Stomach smooth muscle (tissue), 2 donors: ENCODE measurements around the gene DAPK1.
A peak's percentile ranks its signal among the peaks of the same experiment; 100 is the strongest.

Experiments
- H3K27ac ChIP-seq: one replicate; pipeline ENCODE4 v1.7.0; 2013; ENCODE audit warnings: mild to moderate bottlenecking, low read length, inconsistent platforms
- H3K27me3 ChIP-seq, 2 donors: one replicate each; pipeline ENCODE4 v1.7.0; 2013; ENCODE audit warnings: low read length in 2 of 2; ENCODE audit not compliant: insufficient read depth in 2 of 2, control insufficient read depth in 1 of 2
- H3K36me3 ChIP-seq, 2 donors: one replicate each; pipeline ENCODE4 v1.7.0; 2013; ENCODE audit warnings: low read length in 2 of 2; ENCODE audit not compliant: control insufficient read depth in 2 of 2, insufficient read depth in 2 of 2
- H3K4me1 ChIP-seq: one replicate; pipeline ENCODE4 v1.7.0; 2013; ENCODE audit warnings: low read length; ENCODE audit not compliant: control insufficient read depth, insufficient read depth
- H3K4me3 ChIP-seq, 2 donors: one replicate each; pipeline ENCODE4 v1.7.0; 2013; ENCODE audit warnings: low read length in 2 of 2
- H3K9ac ChIP-seq, 2 donors: one replicate each; pipeline ENCODE4 v1.7.0; 2013; ENCODE audit warnings: low read length in 2 of 2, mild to moderate bottlenecking in 1 of 2
- H3K9me3 ChIP-seq, 2 donors: one replicate each; pipeline ENCODE4 v1.7.0; 2013; ENCODE audit warnings: low read length in 2 of 2; ENCODE audit not compliant: control insufficient read depth in 2 of 2
- donor health status: healthy.
- donor health status: Pancreatic carcinoma.

DAPK1 gene

DNA sequence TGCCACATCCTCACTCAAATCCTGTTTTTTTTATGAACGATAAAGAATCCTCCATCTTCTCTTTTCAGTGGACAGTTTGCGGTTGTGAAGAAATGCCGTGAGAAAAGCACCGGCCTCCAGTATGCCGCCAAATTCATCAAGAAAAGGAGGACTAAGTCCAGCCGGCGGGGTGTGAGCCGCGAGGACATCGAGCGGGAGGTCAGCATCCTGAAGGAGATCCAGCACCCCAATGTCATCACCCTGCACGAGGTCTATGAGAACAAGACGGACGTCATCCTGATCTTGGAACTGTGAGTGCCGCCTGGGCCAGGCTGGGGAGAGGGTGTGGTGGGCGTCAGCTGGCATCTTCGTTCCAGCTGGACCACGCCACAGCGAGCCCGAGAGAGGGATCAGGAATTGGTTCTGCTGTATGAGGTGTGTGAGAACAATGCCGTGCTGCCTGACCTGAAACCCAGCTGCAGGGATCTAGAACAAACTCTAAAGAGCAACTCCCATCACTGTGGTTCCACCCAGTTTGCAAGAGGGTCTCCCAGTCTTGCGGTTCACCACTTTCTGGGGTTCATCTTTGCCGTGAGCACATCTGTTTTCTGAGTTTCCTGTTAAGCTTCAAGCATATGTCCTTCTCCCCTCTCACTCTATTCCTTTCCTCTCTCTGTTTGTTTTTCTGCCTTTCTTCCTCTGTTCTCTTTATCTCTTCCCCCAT lies 107.4 kb downstream of the DAPK1 start:
- no peaks in the 10 kb centered on the region for H3K27me3 ChIP-seq
- peaks cover 55% of the 10 kb centered on the region for H3K4me1 ChIP-seq
- H3K9me3 ChIP-seq: no peaks in the 10 kb centered on the region
- no peak overlapping the region for H3K9ac ChIP-seq
- H3K4me3 ChIP-seq: no peak overlapping the region
- H3K36me3 ChIP-seq: peaks cover 10 to 15% of the 10 kb centered on the region in 2 donors
- H3K27ac ChIP-seq: no peak overlapping the region

GRCh38 chr9:87605676-87606075 lies 108.0 kb downstream of the DAPK1 start:
- Histone ChIP-seq H3K36me3 (peaks cover 10 to 17% of the 10 kb centered on the region in 2 donors), H3K27me3 (no peaks in the 10 kb centered on the region), H3K4me3 (no peak overlapping the region), H3K9me3 (no peaks in the 10 kb centered on the region), H3K4me1 (peaks cover 55% of the 10 kb centered on the region), H3K27ac (no peak overlapping the region), H3K9ac (no peak overlapping the region)

GRCh38 chr9:87606841-87607521 lies 109.3 kb downstream of the DAPK1 start:
- Histone ChIP-seq H3K4me1 (peaks cover 43% of the 10 kb centered on the region), H3K27ac (no peak overlapping the region), H3K9ac (no peak overlapping the region), H3K27me3 (no peaks in the 10 kb centered on the region), H3K4me3 (no peak overlapping the region), H3K36me3 (peaks cover 10 to 17% of the 10 kb centered on the region in 2 donors), H3K9me3 (no peaks in the 10 kb centered on the region)

- Histone ChIP-seq H3K4me3 (no peak overlapping the region), H3K9me3 (no peaks in the 10 kb centered on the region), H3K27ac (no peak overlapping the region), H3K27me3 (no peaks in the 10 kb centered on the region), H3K9ac (no peak overlapping the region), H3K4me1 (peaks cover 43% of the 10 kb centered on the region), H3K36me3 (peaks cover 10 to 17% of the 10 kb centered on the region in 2 donors)
Observed at GRCh38 chr9:87607859-87608258, 110.2 kb downstream of the DAPK1 start.

- Histone ChIP-seq H3K9me3 (no peaks in the 10 kb centered on the region), H3K4me3 (no peak overlapping the region), H3K9ac (no peak overlapping the region), H3K27me3 (no peaks in the 10 kb centered on the region), H3K36me3 (peaks cover 10 to 17% of the 10 kb centered on the region in 2 donors), H3K4me1 (peaks cover 38% of the 10 kb centered on the region), H3K27ac (no peak overlapping the region)
Observed at GRCh38 chr9:87609002-87609401, 111.3 kb downstream of the DAPK1 start.

DNA sequence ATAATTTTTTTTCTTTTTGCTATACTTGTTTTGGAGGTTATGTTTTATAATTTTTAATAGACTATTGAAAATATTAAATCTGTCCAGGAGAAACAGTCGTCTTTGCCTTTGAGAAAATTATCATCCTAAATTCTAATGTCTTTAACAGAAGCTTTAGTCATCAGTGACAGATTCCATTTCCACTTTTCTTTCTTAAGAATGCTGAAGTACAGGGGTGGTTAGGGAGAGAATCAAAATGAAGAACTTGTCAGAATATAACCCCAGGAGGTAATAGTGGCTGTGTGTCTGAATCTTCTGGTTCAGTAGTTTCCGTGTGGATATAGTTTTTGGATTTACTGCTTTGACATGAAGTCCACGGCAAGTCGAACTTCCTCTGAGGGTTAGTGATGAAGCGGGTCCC lies 111.8 kb downstream of the DAPK1 start:
- peaks cover 36% of the 10 kb centered on the region for H3K4me1 ChIP-seq
- no peaks in the 10 kb centered on the region for H3K9me3 ChIP-seq
- no peaks in the 10 kb centered on the region for H3K27me3 ChIP-seq
- no peak overlapping the region for H3K9ac ChIP-seq
- no peak overlapping the region for H3K4me3 ChIP-seq
- no peak overlapping the region for H3K27ac ChIP-seq
- peaks cover 10 to 18% of the 10 kb centered on the region in 2 donors for H3K36me3 ChIP-seq

DNA sequence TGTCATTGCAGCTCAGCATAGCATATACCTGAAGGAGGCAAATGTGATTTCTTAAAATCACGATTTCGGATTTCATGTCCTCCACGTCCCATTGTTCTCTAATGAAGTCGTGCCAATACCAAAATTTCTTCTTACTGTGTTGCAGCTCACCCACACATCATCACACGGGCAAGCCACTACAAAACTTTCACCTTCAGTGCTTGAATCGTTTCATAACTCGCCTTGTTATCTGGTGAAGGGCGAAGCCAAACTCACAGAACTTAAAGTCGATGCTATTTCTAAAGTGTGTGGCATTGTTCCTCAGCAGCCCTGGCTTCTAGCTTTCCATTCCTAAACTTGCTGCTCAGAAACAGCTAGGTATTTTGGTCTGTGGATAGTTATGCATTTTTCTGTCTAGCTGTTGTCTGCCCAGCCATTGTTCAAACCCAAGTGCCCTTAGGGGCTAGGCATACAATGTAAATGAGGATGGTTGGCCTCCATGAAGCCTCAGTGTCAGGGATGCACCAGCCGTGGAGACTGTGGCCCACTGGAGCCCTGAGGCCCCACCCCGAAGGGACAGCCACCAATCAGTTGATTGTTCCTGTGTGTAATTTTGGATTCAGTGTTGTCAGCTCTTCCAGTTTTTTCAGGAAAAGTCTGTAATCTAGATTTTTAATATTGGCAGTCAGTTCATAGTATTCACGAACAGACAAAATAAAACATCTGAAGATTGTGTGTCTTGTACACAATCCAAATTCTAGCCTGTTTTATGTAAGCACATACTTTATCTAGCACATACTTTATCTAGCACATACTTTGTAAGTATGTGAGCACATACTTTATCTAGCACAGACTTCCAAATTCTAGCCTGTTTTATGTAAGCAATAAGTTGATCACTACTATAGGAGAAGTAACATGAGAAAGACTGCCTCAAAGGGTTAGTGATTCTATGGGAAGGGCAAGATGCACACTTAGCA lies 112.8 kb downstream of the DAPK1 start:
- peaks cover 34% of the 10 kb centered on the region for H3K4me1 ChIP-seq
- peak overlapping the region; percentile 46 for H3K27ac ChIP-seq
- H3K9me3 ChIP-seq: no peaks in the 10 kb centered on the region
- no peaks in the 10 kb centered on the region for H3K27me3 ChIP-seq
- peak overlapping the region in 1 of 2 donors; percentile 13 for H3K9ac ChIP-seq
- peak overlapping the region in 1 of 2 donors; percentile 15 for H3K4me3 ChIP-seq
- H3K36me3 ChIP-seq: peaks cover 4 to 14% of the 10 kb centered on the region in 2 donors

DNA sequence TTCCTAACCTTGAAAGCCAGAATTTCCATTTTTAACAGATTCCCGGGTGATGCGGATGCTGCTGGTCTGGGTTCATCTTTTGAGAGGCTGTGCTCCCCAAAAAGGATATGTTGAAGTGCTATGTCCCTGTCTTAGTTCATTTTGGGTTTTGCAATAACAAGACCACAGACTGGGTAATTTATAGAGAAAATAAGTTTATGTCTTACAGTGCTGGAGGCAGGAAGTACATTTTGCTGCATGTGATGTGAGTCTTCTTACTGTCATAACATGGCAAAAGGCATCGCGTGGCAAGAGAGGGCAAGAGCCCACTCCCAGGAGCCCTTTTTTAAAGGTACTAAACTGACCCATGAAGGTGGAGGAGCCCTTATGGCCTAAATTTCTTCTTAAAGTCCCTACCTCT lies 114.1 kb downstream of the DAPK1 start:
- Histone ChIP-seq H3K4me3 (no peak overlapping the region), H3K36me3 (peaks cover 0 to 15% of the 10 kb centered on the region in 2 donors), H3K27me3 (no peaks in the 10 kb centered on the region), H3K9me3 (no peaks in the 10 kb centered on the region), H3K4me1 (peaks cover 30% of the 10 kb centered on the region), H3K9ac (no peak overlapping the region), H3K27ac (no peak overlapping the region)

- Histone ChIP-seq H3K9me3 (no peaks in the 10 kb centered on the region), H3K4me3 (no peak overlapping the region), H3K4me1 (peaks cover 24% of the 10 kb centered on the region), H3K9ac (no peak overlapping the region), H3K27ac (no peak overlapping the region), H3K36me3 (peaks cover under 1 to 16% of the 10 kb centered on the region in 2 donors), H3K27me3 (no peaks in the 10 kb centered on the region)
Observed at GRCh38 chr9:87612536-87612935, 114.9 kb downstream of the DAPK1 start.

DNA sequence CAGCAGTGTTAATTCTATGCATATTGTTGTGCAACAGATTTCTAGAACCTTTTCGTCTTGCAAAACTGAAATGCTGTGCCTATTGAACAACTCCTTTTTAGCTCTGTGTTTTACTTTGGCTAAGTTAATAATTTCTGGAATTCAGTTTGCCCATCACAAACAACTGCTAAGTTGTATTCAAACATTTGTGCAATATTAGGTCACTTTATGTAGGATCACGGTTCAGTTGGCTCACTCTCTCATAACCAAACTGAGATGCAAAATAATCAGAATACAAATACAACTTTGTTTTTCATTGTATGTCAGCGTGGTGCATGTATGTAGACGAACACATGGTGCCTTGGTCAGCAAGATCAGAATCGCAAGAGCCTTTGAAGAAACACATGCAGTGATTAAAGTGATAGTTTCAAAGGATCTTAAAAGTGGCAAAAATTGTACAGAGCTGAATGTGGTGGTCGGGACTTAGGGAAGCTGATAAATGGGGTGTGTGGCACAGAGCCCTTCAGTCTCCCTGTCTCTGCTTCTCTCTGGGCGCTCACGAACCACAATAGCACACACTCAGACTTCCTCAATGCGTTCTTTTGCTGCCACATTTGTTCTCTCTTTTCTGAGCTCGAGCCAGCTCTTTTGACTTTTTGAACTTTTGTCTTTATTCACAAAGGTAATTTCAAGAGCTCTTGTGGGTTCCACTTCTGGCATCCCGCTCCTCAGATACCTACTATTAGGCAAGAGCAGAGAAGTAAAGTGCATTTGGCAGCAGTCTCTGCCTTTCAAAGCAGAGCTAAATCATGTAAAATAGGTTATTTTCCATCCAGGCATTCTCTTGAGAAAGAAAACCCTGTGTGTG lies 115.8 kb downstream of the DAPK1 start:
- Histone ChIP-seq H3K9me3 (no peaks in the 10 kb centered on the region), H3K9ac (no peak overlapping the region), H3K27me3 (no peaks in the 10 kb centered on the region), H3K27ac (no peak overlapping the region), H3K4me1 (peaks cover 22% of the 10 kb centered on the region), H3K36me3 (peaks cover 6 to 22% of the 10 kb centered on the region in 2 donors), H3K4me3 (no peak overlapping the region)
